Astrocyte (in vitro differentiated cells and primary cell): ENCODE data around the gene TCEA2. TPM values are rescaled to one million over a fixed set of nuclear protein-coding genes. Genes with fewer than 3 reads are reported as not detected.
A peak's percentile ranks its signal among the peaks of the same experiment; 100 is the strongest.

Source experiments
- DNase-seq: peaks from one replicate; pipeline ENCODE4 v3.0.0-alpha.2; 2010; ENCODE audit warnings: low read depth
- FAIRE-seq: peaks from 2 replicates; lab custom pipeline; 2011; peaks lifted over from hg19 to GRCh38; lab: Jason Lieb, UNC
- H2AFZ ChIP-seq: 2 replicates; pipeline ENCODE4 v1.6.0; 2012; ENCODE audit warnings: low read depth, low read length, inconsistent platforms
- H3K27ac ChIP-seq: 2 replicates; pipeline ENCODE4 v1.5.1; 2011; ENCODE audit warnings: low read depth, low read length, inconsistent platforms
- H3K27me3 ChIP-seq: 2 replicates; pipeline ENCODE4 v1.6.0; 2011; ENCODE audit warnings: low read length, inconsistent platforms; ENCODE audit not compliant: insufficient read depth
- H3K36me3 ChIP-seq: 2 replicates; pipeline ENCODE4 v1.5.1; 2011; ENCODE audit warnings: low read length, inconsistent platforms; ENCODE audit not compliant: insufficient read depth
- H3K4me1 ChIP-seq: 2 replicates; pipeline ENCODE4 v1.5.1; 2011; ENCODE audit warnings: low read length, inconsistent platforms; ENCODE audit not compliant: insufficient read depth
- H3K4me2 ChIP-seq: 2 replicates; pipeline ENCODE4 v1.6.0; 2012; ENCODE audit warnings: low read length, inconsistent platforms
- H3K4me3 ChIP-seq: 2 replicates; pipeline ENCODE4 v1.5.1; 2011; ENCODE audit warnings: low read depth, mild to moderate bottlenecking, low read length, inconsistent platforms; ENCODE audit not compliant: insufficient read depth
- H3K79me2 ChIP-seq: 2 replicates; pipeline ENCODE4 v1.6.0; 2012; ENCODE audit warnings: mild to moderate bottlenecking, low read length, inconsistent platforms; ENCODE audit not compliant: insufficient read depth
- H3K9ac ChIP-seq: 2 replicates; pipeline ENCODE4 v1.6.0; 2012; ENCODE audit warnings: mild to moderate bottlenecking, low read length, inconsistent platforms
- H3K9me3 ChIP-seq: 2 replicates; pipeline ENCODE4 v1.5.1; 2012; ENCODE audit warnings: low read depth, mild to moderate bottlenecking, low read length, inconsistent platforms; ENCODE audit not compliant: insufficient read depth
- H4K20me1 ChIP-seq: 2 replicates; pipeline ENCODE4 v1.6.0; 2012; ENCODE audit warnings: low read length, inconsistent platforms; ENCODE audit not compliant: insufficient read depth
- H3K27ac Mint-ChIP-seq: one replicate; pipeline ENCODE4 v1.8.0; 2021; ENCODE audit warnings: mild to moderate bottlenecking, mixed read lengths; ENCODE audit not compliant: unreplicated experiment
- H3K27me3 Mint-ChIP-seq: one replicate; pipeline ENCODE4 v1.8.0; 2021; ENCODE audit warnings: low read depth, mixed read lengths; ENCODE audit not compliant: unreplicated experiment
- H3K36me3 Mint-ChIP-seq: one replicate; pipeline ENCODE4 v1.8.0; 2021; ENCODE audit warnings: low read depth, mixed read lengths; ENCODE audit not compliant: unreplicated experiment
- H3K4me1 Mint-ChIP-seq: one replicate; pipeline ENCODE4 v1.8.0; 2021; ENCODE audit warnings: low read depth, mixed read lengths; ENCODE audit not compliant: unreplicated experiment
- H3K4me3 Mint-ChIP-seq: one replicate; pipeline ENCODE4 v1.8.0; 2021; ENCODE audit warnings: mild to moderate bottlenecking, moderate library complexity, mixed read lengths; ENCODE audit not compliant: unreplicated experiment
- H3K9me3 Mint-ChIP-seq: one replicate; pipeline ENCODE4 v1.8.0; 2021; ENCODE audit warnings: mild to moderate bottlenecking, mixed read lengths; ENCODE audit not compliant: unreplicated experiment
- EZH2 ChIP-seq: IDR thresholded peaks from 2 replicates; pipeline ENCODE4 v1.6.1; 2012; ENCODE audit warnings: mild to moderate bottlenecking, low read length, inconsistent platforms; ENCODE audit not compliant: insufficient read depth
- total RNA-seq: library from RNA; stranded (reverse); gene quantifications from 2 replicates; pipeline ENCODE4 v1.2.1, GENCODE V29; 2021
- TF ChIP-seq, protein P1 (sequence below): IDR thresholded peaks from 2 replicates; pipeline ENCODE4 v1.5.1; 2011; ENCODE audit warnings: low read depth, mild to moderate bottlenecking, inconsistent platforms, low read length, moderate library complexity; ENCODE audit not compliant: insufficient read depth

The TCEA2 gene
- total RNA-seq, 1 donor from 2014 or later = 53.1 TPM

DNA sequence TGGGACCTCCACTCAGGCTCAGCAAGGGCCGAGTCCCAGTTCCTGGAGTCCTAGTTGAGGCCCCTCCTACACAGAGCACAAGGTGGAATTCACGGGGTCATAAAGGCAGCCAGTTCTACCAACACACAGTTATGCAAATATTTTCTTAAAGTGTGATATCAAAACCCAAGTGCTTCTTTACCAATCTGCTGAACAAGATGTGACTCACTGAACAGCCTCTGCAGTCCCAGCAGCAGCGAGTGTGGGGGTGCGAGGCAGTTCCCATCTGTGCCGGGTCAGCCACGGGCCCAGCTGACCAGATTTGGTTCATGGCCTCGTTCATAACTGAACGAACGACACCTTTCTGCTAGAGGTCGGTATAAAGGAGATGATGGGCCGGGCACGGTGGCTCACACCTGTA is 4.5 kb upstream of the TCEA2 start:
- H3K4me1 Mint-ChIP-seq = peaks cover 6% of the 10 kb centered on the region
- no peaks in the 10 kb centered on the region for H3K36me3 Mint-ChIP-seq
- H4K20me1 ChIP-seq = no peaks in the 10 kb centered on the region
- no peaks in the 10 kb centered on the region for H3K36me3 ChIP-seq
- peaks cover 6% of the 10 kb centered on the region for H3K27me3 ChIP-seq
- TF ChIP-seq, protein P1, sequence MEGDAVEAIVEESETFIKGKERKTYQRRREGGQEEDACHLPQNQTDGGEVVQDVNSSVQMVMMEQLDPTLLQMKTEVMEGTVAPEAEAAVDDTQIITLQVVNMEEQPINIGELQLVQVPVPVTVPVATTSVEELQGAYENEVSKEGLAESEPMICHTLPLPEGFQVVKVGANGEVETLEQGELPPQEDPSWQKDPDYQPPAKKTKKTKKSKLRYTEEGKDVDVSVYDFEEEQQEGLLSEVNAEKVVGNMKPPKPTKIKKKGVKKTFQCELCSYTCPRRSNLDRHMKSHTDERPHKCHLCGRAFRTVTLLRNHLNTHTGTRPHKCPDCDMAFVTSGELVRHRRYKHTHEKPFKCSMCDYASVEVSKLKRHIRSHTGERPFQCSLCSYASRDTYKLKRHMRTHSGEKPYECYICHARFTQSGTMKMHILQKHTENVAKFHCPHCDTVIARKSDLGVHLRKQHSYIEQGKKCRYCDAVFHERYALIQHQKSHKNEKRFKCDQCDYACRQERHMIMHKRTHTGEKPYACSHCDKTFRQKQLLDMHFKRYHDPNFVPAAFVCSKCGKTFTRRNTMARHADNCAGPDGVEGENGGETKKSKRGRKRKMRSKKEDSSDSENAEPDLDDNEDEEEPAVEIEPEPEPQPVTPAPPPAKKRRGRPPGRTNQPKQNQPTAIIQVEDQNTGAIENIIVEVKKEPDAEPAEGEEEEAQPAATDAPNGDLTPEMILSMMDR = no peak
- no peak for TF ChIP-seq EZH2
- FAIRE-seq (no peak), DNase-seq (peak; percentile 67)
- peak overlapping the region; percentile 3 for H3K4me2 ChIP-seq
- H2AFZ ChIP-seq = no peak overlapping the region
- H3K4me3 ChIP-seq = no peak overlapping the region
- no peak overlapping the region for H3K27ac ChIP-seq
- peaks cover 2% of the 10 kb centered on the region for H3K79me2 ChIP-seq
- no peak overlapping the region for H3K9ac ChIP-seq
- no peaks in the 10 kb centered on the region for H3K9me3 ChIP-seq
- peaks cover 5% of the 10 kb centered on the region for H3K27me3 Mint-ChIP-seq
- H3K9me3 Mint-ChIP-seq = no peaks in the 10 kb centered on the region
- no peak overlapping the region for H3K4me3 Mint-ChIP-seq
- no peak overlapping the region for H3K27ac Mint-ChIP-seq
- H3K4me1 ChIP-seq = peaks cover 19% of the 10 kb centered on the region

DNA sequence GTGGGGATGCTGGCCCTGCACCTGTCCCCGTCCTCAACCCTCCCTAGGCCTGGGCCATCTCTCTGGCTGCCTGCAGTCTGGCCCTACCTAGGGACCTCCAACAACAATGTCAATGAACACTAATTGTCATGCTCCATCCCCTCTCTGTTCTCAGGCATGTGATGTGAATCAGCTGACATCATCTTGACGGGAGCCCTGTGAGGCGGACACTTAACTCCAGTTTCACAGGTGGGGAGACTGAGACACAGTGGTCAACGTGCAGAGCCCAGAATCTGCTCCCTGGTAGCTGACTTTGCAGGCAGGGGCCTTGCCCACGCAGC is 762 bp upstream of the TCEA2 start:
- H3K4me3 Mint-ChIP-seq = peak overlapping the region; percentile 55
- Histone ChIP-seq H3K4me2 (peak overlapping the region; percentile 92), H3K4me3 (peak overlapping the region; percentile 79), H2AFZ (peak overlapping the region; percentile 92), H3K9ac (peak overlapping the region; percentile 86), H3K36me3 (no peaks in the 10 kb centered on the region), H3K9me3 (no peaks in the 10 kb centered on the region), H3K79me2 (peaks cover 5% of the 10 kb centered on the region), H3K4me1 (peaks cover 39% of the 10 kb centered on the region), H3K27ac (no peak overlapping the region), H4K20me1 (peaks cover 26% of the 10 kb centered on the region), H3K27me3 (peaks cover 4% of the 10 kb centered on the region)
- no peak for DNase-seq
- TF ChIP-seq EZH2 = no peak
- TF ChIP-seq, protein P1 = no peak
- FAIRE-seq = no peak
- H3K4me1 Mint-ChIP-seq = peaks cover 18% of the 10 kb centered on the region
- no peaks in the 10 kb centered on the region for H3K9me3 Mint-ChIP-seq
- H3K27ac Mint-ChIP-seq = peak overlapping the region; percentile 35
- H3K27me3 Mint-ChIP-seq = peaks cover 4% of the 10 kb centered on the region
- peaks cover 2% of the 10 kb centered on the region for H3K36me3 Mint-ChIP-seq

DNA sequence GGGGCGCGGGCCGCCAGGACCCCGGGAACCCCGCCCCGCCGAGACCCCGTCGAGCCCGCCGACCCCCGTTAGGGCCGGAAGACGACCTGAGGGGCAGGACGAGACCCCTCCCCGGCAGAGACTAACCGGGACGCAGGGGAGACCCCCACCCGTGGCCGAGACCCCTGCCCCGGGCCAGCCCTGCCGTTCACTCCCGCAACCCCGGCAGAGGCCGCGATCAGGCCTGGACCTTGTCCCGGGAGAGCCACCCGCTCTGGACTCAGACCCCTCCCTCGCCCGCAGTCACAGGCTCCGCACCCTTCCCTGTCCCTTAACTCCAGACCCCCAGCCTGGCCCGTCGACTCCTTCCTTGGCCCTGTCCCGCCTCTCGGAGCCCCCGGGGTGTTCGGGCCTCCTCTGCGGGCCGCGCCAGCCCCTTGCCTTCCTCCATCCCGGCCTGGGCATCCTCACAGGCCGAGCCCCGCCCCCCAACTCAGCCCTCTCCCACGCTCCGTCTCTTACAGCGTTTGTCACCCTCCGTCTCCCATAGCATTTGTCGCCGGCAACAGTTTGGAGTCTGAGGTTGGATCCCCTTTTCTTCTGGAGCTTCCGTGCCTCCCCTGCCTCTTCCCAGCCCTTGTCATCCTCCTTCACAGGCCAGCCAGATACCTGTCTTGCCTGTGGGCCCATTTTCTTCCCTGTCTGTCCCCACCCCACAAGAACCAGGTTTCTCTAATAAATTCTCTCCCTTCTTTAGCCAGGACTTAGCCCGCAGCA is 569 bp downstream of the TCEA2 start:
- Histone ChIP-seq H3K36me3 (no peaks in the 10 kb centered on the region), H3K4me3 (peak overlapping the region; percentile 79), H2AFZ (peak overlapping the region; percentile 58), H3K9ac (peak overlapping the region; percentile 86), H3K79me2 (peaks cover 5% of the 10 kb centered on the region), H4K20me1 (peaks cover 26% of the 10 kb centered on the region), H3K27me3 (peaks cover 4% of the 10 kb centered on the region), H3K4me1 (peaks cover 31% of the 10 kb centered on the region), H3K27ac (peak overlapping the region; percentile 20), H3K9me3 (no peaks in the 10 kb centered on the region), H3K4me2 (peak overlapping the region; percentile 92)
- Mint-ChIP-seq H3K4me1 (peaks cover 18% of the 10 kb centered on the region), H3K36me3 (peaks cover 2% of the 10 kb centered on the region), H3K27ac (peak overlapping the region; percentile 95), H3K27me3 (peaks cover 4% of the 10 kb centered on the region), H3K9me3 (no peaks in the 10 kb centered on the region), H3K4me3 (peak overlapping the region; percentile 96)
- DNase-seq (no peak), FAIRE-seq (no peak)
- no peak for TF ChIP-seq EZH2
- TF ChIP-seq, protein P1 = no peak
